Nephron progenitor cell (in vitro differentiated cells): ENCODE measurements around the gene MINDY4.

Source experiments
- DNase-seq: peaks from one replicate; pipeline ENCODE4 v3.0.0; 2021
- H3K27ac Mint-ChIP-seq: 2 replicates; pipeline ENCODE4 v1.8.0; 2021; ENCODE audit warnings: mild to moderate bottlenecking, moderate library complexity, mixed read lengths
- H3K27me3 Mint-ChIP-seq: 2 replicates; pipeline ENCODE4 v1.8.0; 2021; ENCODE audit warnings: mild to moderate bottlenecking, low read depth, mixed read lengths; ENCODE audit not compliant: poor library complexity
- H3K36me3 Mint-ChIP-seq: 2 replicates; pipeline ENCODE4 v1.8.0; 2021; ENCODE audit warnings: low read depth, mixed read lengths
- H3K4me1 Mint-ChIP-seq: 2 replicates; pipeline ENCODE4 v1.8.0; 2021; ENCODE audit warnings: mixed read lengths
- H3K4me3 Mint-ChIP-seq: 2 replicates; pipeline ENCODE4 v1.8.0; 2021; ENCODE audit warnings: mild to moderate bottlenecking, moderate library complexity, mixed read lengths
- H3K9me3 Mint-ChIP-seq: 2 replicates; pipeline ENCODE4 v1.8.0; 2021; ENCODE audit warnings: mild to moderate bottlenecking, moderate library complexity, mixed read lengths
- TF ChIP-seq, protein P1 (sequence below): fragments of 200-600 bp; sonication (generic); IDR thresholded peaks from 2 replicates; pipeline ENCODE4 v1.5.0; 2021; ENCODE audit warnings: antibody characterized with exemption

Gene MINDY4

DNA sequence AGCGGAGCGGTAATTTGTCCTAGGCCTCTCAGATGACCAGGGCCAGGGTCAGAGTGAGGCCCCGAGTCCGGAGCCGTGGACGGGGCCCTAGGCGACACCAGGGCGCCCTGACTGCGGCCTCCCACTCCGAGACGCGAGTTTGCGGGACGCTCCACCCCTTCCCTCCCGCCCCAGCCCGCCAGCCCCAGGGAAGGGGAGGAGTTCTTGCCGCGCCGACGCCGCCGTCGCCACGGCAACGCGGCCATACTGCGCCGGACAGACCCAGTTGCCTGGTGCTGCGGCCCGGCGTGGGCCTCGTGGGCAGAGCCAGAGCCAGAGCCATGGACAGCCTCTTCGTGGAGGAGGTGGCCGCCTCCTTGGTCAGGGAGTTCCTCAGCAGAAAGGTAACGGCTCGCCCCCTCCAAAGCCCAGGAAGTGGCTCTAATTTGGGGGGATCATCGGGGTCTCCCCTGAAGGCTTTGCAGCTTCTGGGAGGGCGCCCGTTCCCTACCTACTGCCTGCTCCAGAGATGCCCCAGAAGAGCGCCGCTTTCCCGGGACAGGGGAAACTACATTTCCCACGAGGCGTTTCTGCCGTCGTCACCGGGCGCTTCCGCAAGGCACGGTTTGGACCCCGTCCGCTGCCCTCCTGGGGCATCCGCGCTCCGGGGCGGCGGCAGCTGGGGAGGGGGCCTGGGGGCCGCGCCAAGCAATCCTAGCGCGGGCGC is at the start of gene MINDY4:
TSS of gene MINDY4 (plus strand) at position 244 of the 706 bp plus-strand sequence. CDS start at position 321, 77 bp downstream.
- peaks cover 14% of the 10 kb centered on the region for H3K27me3 Mint-ChIP-seq
- peak within 1 kb of the TSS; percentile 56 for H3K27ac Mint-ChIP-seq
- no peaks in the 10 kb centered on the region for H3K9me3 Mint-ChIP-seq
- no peaks in the 10 kb centered on the region for H3K36me3 Mint-ChIP-seq
- peak; percentile 83 for DNase-seq
- peaks cover 6% of the 10 kb centered on the region for H3K4me1 Mint-ChIP-seq
- peak within 1 kb of the TSS; percentile 91 for H3K4me3 Mint-ChIP-seq
- TF ChIP-seq, protein P1, sequence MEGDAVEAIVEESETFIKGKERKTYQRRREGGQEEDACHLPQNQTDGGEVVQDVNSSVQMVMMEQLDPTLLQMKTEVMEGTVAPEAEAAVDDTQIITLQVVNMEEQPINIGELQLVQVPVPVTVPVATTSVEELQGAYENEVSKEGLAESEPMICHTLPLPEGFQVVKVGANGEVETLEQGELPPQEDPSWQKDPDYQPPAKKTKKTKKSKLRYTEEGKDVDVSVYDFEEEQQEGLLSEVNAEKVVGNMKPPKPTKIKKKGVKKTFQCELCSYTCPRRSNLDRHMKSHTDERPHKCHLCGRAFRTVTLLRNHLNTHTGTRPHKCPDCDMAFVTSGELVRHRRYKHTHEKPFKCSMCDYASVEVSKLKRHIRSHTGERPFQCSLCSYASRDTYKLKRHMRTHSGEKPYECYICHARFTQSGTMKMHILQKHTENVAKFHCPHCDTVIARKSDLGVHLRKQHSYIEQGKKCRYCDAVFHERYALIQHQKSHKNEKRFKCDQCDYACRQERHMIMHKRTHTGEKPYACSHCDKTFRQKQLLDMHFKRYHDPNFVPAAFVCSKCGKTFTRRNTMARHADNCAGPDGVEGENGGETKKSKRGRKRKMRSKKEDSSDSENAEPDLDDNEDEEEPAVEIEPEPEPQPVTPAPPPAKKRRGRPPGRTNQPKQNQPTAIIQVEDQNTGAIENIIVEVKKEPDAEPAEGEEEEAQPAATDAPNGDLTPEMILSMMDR, result no peak

DNA sequence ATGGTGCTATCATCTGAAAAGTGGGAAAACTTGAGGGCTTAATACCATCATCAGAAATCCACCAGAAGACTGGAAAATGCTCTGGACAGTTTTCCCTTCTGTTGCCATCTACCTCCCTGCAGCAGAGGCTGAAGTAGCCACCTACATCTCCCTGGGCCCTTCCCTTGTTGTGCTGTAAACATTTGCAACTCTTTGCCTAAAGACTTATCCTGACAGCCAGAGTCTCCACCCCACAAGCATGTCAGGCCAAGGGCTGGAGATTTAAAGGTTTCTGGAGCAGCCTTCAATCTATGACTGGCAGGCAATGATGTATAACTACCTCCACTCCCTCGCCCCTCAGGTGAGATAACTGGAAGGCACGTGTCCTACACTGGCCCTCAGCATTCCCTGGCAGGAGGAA is 49.0 kb upstream of the MINDY4 start:
- no peak for DNase-seq
- Mint-ChIP-seq H3K4me3 (no peak overlapping the region), H3K9me3 (peaks cover 33% of the 10 kb centered on the region), H3K27me3 (peaks cover 20% of the 10 kb centered on the region), H3K4me1 (peaks cover 12% of the 10 kb centered on the region), H3K27ac (no peak overlapping the region), H3K36me3 (peaks cover 32% of the 10 kb centered on the region)
- TF ChIP-seq, protein P1, result no peak

DNA sequence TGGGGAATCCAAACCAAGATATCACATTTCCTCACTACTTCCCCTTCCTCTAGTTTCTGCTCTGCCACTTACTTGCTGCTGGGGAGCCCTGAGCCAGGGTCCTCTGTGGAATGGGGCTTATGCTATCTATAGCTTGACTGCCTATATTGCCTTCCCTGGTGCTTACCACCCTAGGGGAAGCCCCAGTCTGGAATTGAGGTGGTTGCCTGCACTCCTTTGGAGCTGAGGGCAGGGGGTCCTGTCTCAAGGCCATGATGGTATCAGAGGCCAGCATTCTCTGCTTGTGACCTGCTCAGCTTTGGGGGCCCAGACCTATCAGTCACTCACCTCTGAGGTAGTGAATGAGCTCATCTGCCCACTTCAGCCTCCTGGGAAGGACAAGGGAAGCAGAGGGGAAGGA is 48.5 kb upstream of the MINDY4 start:
- H3K9me3 Mint-ChIP-seq, result peaks cover 30% of the 10 kb centered on the region
- H3K36me3 Mint-ChIP-seq, result peaks cover 29% of the 10 kb centered on the region
- H3K27ac Mint-ChIP-seq, result no peak overlapping the region
- TF ChIP-seq, protein P1, result no peak
- H3K4me3 Mint-ChIP-seq, result no peak overlapping the region
- DNase-seq, result no peak
- H3K4me1 Mint-ChIP-seq, result peaks cover 17% of the 10 kb centered on the region
- peaks cover 20% of the 10 kb centered on the region for H3K27me3 Mint-ChIP-seq

DNA sequence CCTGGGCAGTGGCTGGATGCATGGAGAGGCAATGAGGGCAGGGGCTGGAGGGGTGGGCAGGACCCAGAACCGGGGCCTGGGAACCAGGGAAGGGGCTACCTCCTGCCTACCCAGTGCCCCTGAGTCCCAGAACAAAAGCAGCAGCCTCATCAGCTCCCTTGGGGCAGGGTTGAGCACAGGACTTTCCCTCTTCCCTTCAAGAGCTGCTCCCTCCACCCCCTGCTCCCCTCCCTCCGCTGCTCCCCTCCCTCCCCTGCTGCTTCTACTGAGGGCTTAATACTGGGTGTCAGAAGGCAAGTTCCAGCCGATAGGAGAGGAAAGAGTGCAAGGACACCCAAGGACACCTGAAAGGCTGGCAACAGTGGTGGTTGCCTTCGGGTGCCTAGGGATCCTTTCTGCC is 47.4 kb upstream of the MINDY4 start:
- Mint-ChIP-seq H3K9me3 (peaks cover 19% of the 10 kb centered on the region), H3K4me1 (peaks cover 27% of the 10 kb centered on the region), H3K36me3 (peaks cover 18% of the 10 kb centered on the region), H3K27me3 (peaks cover 16% of the 10 kb centered on the region), H3K4me3 (no peak overlapping the region), H3K27ac (no peak overlapping the region)
- TF ChIP-seq, protein P1, result no peak
- DNase-seq, result no peak

DNA sequence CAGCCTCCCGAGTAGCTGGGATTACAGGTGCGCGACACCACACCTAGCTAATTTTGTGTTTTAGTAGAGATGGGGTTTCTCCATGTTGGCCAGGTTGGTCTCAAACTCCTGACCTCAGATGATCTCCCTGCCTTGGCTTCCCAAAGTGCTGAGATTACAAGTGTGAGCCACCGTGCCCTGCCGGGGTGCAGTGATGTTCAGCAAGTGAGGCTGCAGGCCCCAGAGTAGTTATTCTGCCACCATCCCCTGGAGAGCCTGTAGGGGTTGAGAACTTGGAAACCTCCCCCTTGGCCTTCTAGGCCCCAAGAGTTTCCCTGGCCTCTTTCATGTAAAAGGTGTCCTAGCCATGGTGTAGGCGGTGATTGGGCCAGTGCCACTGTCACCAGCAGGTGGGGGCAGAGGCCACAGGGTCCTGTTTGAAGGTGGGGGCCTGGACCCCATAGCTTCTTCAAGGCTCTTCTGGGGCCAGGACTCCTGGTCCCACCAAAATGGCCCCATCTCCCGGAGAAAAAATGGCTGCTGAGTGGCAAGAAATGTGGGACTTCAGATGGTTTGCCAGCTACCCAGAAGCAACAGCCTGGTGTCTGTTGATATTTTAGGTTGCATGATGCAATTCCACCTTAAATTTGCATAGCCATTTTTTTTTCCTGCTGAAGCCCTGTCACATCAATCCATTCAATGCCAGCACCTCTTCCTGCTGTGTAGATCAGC is 44.8 kb upstream of the MINDY4 start:
- Mint-ChIP-seq H3K9me3 (no peaks in the 10 kb centered on the region), H3K36me3 (no peaks in the 10 kb centered on the region), H3K27ac (peak overlapping the region; percentile 68), H3K4me3 (no peak overlapping the region), H3K4me1 (peaks cover 33% of the 10 kb centered on the region), H3K27me3 (peaks cover 17% of the 10 kb centered on the region)
- TF ChIP-seq, protein P1, result no peak
- DNase-seq, result no peak
